OCI-LY3 (cell line): ENCODE results near the gene FRMD4A.

Experiments
- H2AFZ ChIP-seq: fragments of 200-600, 300-600 bp; shearing (Covaris generic); 2 replicates; pipeline ENCODE4 v1.6.0; 2014; ENCODE audit warnings: antibody characterized with exemption, low read depth, low read length
- H3K27ac ChIP-seq: fragments of 200-600, 300-600 bp; sonication (generic); 2 replicates; pipeline ENCODE4 v1.5.1; 2014; ENCODE audit warnings: mild to moderate bottlenecking, low read length, moderate library complexity, mixed read lengths
- H3K27me3 ChIP-seq: fragments of 200-600, 300-600 bp; sonication (generic); 2 replicates; pipeline ENCODE4 v1.6.1; 2014; ENCODE audit warnings: low read depth, low read length, mixed read lengths
- H3K36me3 ChIP-seq: fragments of 200-600, 300-600 bp; sonication (generic); replicated peaks from 2 replicates; pipeline ENCODE3; 2014; ENCODE audit warnings: low read depth, low read length, mixed read lengths
- H3K4me1 ChIP-seq: fragments of 300-600, 200-600 bp; sonication (generic); 2 replicates; pipeline ENCODE4 v1.6.1; 2014; ENCODE audit warnings: low read length, mixed read lengths
- H3K4me2 ChIP-seq: fragments of 200-600, 300-600 bp; sonication (generic); 2 replicates; pipeline ENCODE4 v1.6.1; 2014; ENCODE audit warnings: low read length, mixed read lengths
- H3K4me3 ChIP-seq: fragments of 300-600, 200-600 bp; sonication (generic); 2 replicates; pipeline ENCODE4 v1.5.1; 2014; ENCODE audit warnings: antibody characterized with exemption, mild to moderate bottlenecking, low read length, moderate library complexity
- H3K79me2 ChIP-seq: fragments of 300-600, 200-600 bp; shearing (Covaris generic); 2 replicates; pipeline ENCODE4 v1.6.1; 2014; ENCODE audit warnings: mild to moderate bottlenecking, low read length, mixed read lengths
- H3K9ac ChIP-seq: fragments of 300-600, 200-600 bp; shearing (Covaris generic); 2 replicates; pipeline ENCODE4 v1.6.0; 2014; ENCODE audit warnings: mild to moderate bottlenecking, low read length, moderate library complexity
- H3K9me3 ChIP-seq: fragments of 200-600, 300-600 bp; shearing (Covaris generic); 2 replicates; pipeline ENCODE4 v1.6.1; 2014; ENCODE audit warnings: low read length, mixed read lengths; ENCODE audit not compliant: insufficient read depth
- H4K20me1 ChIP-seq: fragments of 200-600, 300-600 bp; sonication (generic); 2 replicates; pipeline ENCODE4 v1.6.1; 2016; ENCODE audit warnings: low read length, mixed read lengths; ENCODE audit not compliant: insufficient read depth
- EZH2phosphoT487 ChIP-seq: fragments of 200-600 bp; shearing (Covaris generic); IDR thresholded peaks from 2 replicates; pipeline ENCODE4 v1.6.1; 2018; ENCODE audit warnings: antibody characterized with exemption, mixed run types, low read depth
- TF ChIP-seq, protein P1 (sequence below): fragments of 200-600, 300-600 bp; sonication (generic); IDR thresholded peaks from 2 replicates; pipeline ENCODE4 v1.5.1; 2014; ENCODE audit warnings: antibody characterized with exemption, low read length, low read depth

Gene FRMD4A

DNA sequence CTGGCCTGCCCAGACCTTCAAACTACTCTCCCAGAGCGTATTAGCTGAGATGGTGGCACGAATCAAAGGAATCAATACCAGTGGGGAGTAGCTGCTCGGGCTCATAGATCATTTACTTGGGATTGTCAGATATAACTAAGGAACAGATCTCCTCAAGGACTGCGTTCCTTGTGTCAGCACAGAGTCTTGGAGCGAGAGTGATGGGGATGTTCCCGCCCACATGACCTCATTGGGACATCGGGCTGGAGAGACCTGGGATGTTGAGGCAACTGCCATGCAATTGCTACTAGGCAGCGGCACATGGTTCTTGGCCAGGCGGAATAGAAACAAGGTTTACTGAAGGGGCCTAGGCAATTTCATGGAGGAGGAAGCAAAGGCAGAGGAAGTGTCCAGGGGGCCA lies 132.6 kb downstream of the FRMD4A start:
- TF ChIP-seq, protein P1, sequence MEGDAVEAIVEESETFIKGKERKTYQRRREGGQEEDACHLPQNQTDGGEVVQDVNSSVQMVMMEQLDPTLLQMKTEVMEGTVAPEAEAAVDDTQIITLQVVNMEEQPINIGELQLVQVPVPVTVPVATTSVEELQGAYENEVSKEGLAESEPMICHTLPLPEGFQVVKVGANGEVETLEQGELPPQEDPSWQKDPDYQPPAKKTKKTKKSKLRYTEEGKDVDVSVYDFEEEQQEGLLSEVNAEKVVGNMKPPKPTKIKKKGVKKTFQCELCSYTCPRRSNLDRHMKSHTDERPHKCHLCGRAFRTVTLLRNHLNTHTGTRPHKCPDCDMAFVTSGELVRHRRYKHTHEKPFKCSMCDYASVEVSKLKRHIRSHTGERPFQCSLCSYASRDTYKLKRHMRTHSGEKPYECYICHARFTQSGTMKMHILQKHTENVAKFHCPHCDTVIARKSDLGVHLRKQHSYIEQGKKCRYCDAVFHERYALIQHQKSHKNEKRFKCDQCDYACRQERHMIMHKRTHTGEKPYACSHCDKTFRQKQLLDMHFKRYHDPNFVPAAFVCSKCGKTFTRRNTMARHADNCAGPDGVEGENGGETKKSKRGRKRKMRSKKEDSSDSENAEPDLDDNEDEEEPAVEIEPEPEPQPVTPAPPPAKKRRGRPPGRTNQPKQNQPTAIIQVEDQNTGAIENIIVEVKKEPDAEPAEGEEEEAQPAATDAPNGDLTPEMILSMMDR = no peak
- no peak for TF ChIP-seq EZH2phosphoT487
- Histone ChIP-seq H3K4me2 (no peak overlapping the region), H3K27me3 (peaks cover 16% of the 10 kb centered on the region)

DNA sequence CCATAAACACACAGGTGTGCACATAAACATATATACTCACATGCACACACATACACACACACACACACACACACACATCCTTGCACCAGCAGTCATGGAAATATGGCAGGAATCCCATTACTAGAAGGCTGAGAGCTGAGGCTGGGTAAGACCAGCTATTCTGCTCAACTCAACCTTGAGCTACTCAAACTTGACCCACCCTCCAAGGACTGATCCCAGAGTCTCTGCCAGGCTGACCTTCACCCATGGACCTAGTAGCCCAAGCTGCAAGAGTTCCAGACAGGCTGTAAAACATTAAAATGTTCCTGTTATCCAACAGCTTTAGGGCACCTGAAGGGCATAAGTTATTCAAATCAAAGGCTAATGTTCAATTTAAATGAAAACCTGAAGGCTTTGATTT lies 134.6 kb downstream of the FRMD4A start:
- no peaks in the 10 kb centered on the region for H3K4me1 ChIP-seq
- no peak overlapping the region for H3K4me3 ChIP-seq

More for the DNA sequence above, 132.6 kb downstream of the FRMD4A start:
- Histone ChIP-seq H3K4me1 (no peaks in the 10 kb centered on the region), H4K20me1 (no peaks in the 10 kb centered on the region), H3K36me3 (no peaks in the 10 kb centered on the region), H3K79me2 (no peaks in the 10 kb centered on the region), H3K9me3 (no peaks in the 10 kb centered on the region), H2AFZ (no peak overlapping the region), H3K4me3 (no peak overlapping the region), H3K27ac (no peak overlapping the region), H3K9ac (no peak overlapping the region)

DNA sequence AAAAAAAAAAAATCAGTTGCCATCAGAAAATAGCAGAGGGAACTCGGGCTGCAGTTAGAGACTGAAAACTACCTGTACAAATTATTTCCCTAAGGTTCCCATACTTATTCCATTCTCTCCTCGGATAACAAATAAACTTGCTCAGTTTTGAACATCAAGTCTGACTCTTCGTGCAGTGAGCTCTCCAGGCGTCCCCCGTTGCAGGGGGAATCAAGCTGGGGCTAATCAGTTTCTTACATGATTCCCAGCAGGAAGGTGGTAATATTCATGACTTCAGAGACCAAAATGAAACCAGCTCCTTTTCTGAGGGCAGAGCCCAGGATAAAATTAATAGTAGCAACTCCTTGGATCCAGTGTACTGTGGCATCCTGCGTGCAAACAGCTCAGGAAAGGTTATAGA lies 135.3 kb downstream of the FRMD4A start:
- H3K4me3 ChIP-seq = no peak overlapping the region
- no peak overlapping the region for H3K27ac ChIP-seq
- H3K4me1 ChIP-seq = no peaks in the 10 kb centered on the region
- TF ChIP-seq, protein P1 = no peak
- TF ChIP-seq EZH2phosphoT487 = no peak
- no peaks in the 10 kb centered on the region for H3K9me3 ChIP-seq
- H3K36me3 ChIP-seq = no peaks in the 10 kb centered on the region
- peaks cover 28% of the 10 kb centered on the region for H3K27me3 ChIP-seq
- H4K20me1 ChIP-seq = no peaks in the 10 kb centered on the region
- H2AFZ ChIP-seq = no peak overlapping the region
- H3K9ac ChIP-seq = no peak overlapping the region
- no peaks in the 10 kb centered on the region for H3K79me2 ChIP-seq
- H3K4me2 ChIP-seq = no peak overlapping the region

More for the DNA sequence above, 134.6 kb downstream of the FRMD4A start:
- peaks cover 28% of the 10 kb centered on the region for H3K27me3 ChIP-seq
- H4K20me1 ChIP-seq = no peaks in the 10 kb centered on the region
- H3K79me2 ChIP-seq = no peaks in the 10 kb centered on the region
- H3K4me2 ChIP-seq = no peak overlapping the region
- no peaks in the 10 kb centered on the region for H3K36me3 ChIP-seq
- no peak overlapping the region for H2AFZ ChIP-seq
- no peak overlapping the region for H3K9ac ChIP-seq
- H3K9me3 ChIP-seq = no peaks in the 10 kb centered on the region
- no peak for TF ChIP-seq EZH2phosphoT487
- TF ChIP-seq, protein P1 = no peak
- H3K27ac ChIP-seq = no peak overlapping the region

DNA sequence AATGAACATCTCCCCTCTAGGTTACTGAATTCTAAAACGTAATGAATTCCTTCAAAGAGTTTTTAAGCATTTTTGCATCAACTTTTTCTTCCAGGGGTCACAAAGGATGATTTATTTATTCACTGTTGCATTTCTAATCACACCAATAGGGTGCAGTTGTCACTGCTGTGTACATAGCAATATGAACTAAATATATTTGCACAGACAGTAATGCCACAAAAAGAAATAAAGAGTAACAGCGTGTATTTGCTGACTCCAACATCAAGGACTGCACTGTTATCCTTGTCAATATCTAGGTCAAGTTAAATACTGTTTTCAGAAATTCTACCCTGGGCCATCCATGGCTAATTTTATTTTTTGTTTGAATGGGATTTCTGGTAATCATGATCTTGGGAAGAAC lies 138.0 kb downstream of the FRMD4A start:
- TF ChIP-seq EZH2phosphoT487 = no peak
- TF ChIP-seq, protein P1 = no peak
- Histone ChIP-seq H3K9me3 (no peaks in the 10 kb centered on the region), H3K4me2 (no peak overlapping the region), H2AFZ (no peak overlapping the region), H3K9ac (no peak overlapping the region), H3K36me3 (no peaks in the 10 kb centered on the region), H4K20me1 (no peaks in the 10 kb centered on the region), H3K27ac (no peak overlapping the region), H3K4me1 (no peaks in the 10 kb centered on the region), H3K4me3 (no peak overlapping the region), H3K79me2 (no peaks in the 10 kb centered on the region), H3K27me3 (peaks cover 24% of the 10 kb centered on the region)
